ENCODE results near the gene GNAL.

Gene GNAL

DNA sequence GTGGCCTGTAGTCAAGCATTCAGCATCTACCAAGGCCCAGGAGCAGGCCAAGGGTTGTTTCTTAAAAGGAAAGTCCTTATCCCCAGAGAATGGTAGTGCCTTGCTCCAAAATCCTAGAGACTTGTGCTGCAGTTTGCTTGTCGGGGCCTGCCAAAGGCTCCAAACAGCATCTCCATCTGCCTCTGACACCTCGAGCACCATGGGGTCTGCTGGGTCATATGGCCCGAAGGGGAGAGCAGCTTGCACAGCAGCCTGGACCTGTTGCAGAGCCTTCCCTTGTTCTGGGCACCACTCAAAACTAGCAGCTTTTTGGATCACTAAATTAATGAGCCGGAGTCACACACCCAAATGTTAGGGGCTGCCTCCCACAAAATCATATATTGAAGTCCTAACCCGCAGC is 35.7 kb downstream of the GNAL start:
- no peak for DNase-seq (ENCODE audit: low read depth in 2 of 2)

GRCh38 chr18:11726556-11726955 is 37.5 kb downstream of the GNAL start:
- DNase-seq (ENCODE audit: low read depth in 2 of 2), result no peak

DNA sequence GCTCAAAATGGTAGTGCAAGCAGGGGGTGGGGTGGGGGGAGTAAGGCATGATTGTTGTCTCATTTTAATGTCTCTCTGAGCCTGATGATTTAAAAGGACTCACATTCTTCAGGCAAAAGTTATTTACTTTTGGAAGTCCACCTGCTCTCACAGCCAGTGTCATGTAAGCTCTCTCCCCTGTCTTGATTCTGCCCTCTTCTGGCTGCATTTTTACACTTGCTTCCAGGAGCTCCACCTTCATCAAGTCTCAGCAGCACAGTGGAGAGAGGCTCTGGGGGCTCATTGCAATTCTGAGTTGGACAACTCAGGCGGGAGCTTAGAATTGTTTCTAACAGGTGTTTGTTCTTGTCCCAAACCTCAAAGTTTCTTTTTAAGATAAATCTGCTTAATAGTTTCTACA is 39.2 kb downstream of the GNAL start:
- DNase-seq (ENCODE audit: low read depth in 2 of 2), result no peak

DNA sequence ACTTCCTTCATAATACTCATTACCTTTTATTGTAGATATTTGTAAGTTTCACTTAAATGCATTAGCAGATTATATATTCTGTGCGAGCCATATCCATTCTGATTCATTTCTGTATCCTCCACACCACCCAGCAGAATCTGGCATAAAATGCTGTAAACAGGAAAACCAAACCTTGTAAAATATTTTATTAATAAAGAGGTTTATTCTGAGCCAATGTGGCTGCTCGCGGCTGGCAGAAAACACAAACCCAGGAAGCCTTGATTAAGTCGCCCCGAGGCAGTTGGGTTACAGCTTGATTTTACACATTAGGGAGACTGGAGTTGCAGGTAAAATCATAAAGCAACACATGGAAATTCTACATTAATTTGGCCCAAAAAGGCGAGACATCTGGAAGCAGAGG is 40.5 kb downstream of the GNAL start:
- DNase-seq (ENCODE audit: low read depth in 2 of 2), result no peak

GRCh38 chr18:11733031-11733430 is 44.0 kb downstream of the GNAL start:
- DNase-seq (ENCODE audit: low read depth in 2 of 2), result peak; percentile 35 to 36

DNA sequence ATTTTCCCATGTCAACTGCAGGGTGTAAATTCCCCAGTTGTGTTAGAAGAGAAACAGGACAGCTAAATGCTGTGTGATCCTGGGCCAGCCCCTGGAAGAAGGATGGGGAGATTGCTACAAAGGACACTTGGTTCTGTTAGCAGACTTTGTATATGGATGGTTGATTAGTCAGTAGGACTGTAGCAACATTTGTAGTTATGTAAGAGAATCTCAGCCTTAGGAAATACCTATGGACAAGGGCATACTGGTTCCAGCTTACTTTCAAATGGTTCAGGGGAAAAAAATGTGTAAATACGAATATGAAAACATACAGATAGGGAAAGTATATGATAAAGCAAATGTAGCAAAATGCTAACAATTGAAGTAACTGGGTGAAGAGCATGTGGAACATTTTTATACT is 47.6 kb downstream of the GNAL start:
- no peak for DNase-seq (ENCODE audit: low read depth in 2 of 2)

DNA sequence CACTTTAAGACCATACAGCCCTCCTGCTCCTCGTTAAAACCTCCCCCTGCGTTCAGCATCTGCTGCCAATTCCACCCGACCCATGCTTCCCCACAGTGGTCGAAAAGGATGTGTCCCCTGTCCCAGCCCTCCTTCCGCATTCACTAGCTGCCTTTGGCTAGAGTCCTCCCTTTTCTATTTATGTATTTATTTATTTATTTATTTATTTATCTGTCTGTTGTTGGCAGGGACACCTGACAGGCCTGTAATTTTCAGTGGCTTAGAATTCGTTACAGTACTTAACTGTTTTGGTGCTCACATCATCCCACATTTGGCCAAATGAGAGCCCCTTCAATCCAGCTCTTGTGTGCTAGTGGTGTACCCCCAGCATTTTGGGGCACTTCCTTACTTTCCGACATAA is 50.8 kb downstream of the GNAL start:
- DNase-seq (ENCODE audit: low read depth in 2 of 2), result no peak

DNA sequence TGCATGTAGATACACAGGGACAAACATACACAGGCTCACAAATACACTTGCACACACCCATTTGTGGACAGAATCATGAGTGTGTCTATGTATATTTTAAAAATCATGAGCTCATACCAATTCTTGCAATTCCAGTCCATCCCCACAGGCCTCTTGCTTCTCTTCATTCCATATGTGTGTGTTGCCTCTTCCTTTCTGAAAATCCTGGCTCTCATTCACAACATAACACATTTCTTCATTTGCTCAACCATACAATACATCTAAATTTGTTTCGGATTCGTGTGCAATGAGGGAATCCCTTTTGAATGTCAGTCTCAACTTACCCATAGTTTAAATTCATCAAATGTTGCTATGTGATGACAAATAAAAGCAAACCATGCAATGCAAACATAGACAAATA is 51.4 kb downstream of the GNAL start:
- DNase-seq (ENCODE audit: low read depth in 2 of 2), result no peak

DNA sequence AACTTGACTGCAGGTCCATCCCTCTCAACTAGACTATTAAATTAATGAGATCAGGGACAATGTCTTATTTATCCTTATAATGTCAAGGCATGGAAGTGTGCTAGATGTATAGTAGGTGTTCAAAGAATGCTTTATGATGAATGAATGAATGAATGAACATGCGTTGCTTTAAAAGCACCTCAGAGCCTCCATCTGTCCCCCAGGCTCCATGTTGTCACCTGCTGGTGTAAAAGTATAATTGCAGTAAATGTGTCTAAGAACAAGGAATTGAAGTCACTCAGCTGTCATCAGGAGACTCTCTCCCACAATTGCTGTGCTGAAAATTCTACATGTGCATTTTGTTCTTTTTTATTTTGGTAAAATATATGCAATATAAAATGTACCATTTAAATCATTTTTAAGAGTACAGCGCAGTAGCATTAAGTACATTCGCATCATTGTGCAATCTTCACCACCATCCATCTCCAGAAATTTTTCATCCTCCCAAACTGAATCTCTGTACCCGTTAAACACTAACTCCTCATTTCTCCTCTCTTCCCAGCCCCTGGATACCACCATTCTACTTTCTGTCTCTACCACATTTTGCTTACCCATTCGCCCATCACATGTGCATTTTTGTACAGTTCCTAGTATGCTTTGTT is 52.6 kb downstream of the GNAL start:
- no peak for DNase-seq (ENCODE audit: low read depth in 2 of 2)

GRCh38 chr18:11745521-11745920 is 56.5 kb downstream of the GNAL start:
- DNase-seq (ENCODE audit: low read depth in 2 of 2), result no peak

GRCh38 chr18:11747286-11747685 is 58.2 kb downstream of the GNAL start:
- DNase-seq (ENCODE audit: low read depth in 2 of 2), result no peak

DNA sequence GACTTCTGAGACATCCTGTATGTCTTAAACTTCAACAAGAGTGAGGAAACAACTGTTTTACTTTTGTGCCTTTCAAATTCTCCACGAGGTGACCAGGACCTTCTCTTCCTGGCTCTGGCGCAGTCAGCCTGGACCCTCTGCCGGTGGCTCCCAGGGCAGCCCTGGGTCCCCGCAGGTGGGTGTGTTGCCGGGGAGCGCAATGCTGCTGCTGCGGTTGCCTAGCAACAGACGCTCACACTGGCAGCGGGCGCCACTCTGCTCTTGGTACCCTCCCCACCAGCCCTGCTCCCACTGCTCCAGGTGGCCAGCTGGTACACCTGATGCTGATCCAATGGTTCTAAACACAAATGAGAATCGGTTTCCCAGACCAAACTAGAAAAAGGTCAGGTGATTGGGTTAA is 58.7 kb downstream of the GNAL start:
- no peak for DNase-seq (ENCODE audit: low read depth in 2 of 2)

DNA sequence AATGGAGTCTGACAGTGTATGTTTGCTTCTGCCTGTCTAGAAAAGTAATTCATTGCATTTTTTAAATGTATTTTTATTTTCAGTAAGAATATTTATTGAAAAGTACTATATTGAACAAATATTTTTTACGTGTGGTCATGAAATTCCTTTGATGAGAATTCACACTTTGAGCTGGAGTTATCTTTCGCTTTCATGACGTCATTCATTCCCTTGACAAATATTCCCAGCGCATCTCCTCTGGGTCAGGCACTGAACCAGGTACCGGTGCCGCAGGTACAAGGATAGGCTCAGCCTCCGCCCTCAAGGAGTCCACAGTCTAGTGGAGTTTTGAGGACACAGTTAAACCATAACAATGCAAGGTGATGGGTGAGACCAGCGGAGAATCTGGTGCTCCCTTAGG is 60.2 kb downstream of the GNAL start:
- no peak for DNase-seq (ENCODE audit: low read depth in 2 of 2)

DNA sequence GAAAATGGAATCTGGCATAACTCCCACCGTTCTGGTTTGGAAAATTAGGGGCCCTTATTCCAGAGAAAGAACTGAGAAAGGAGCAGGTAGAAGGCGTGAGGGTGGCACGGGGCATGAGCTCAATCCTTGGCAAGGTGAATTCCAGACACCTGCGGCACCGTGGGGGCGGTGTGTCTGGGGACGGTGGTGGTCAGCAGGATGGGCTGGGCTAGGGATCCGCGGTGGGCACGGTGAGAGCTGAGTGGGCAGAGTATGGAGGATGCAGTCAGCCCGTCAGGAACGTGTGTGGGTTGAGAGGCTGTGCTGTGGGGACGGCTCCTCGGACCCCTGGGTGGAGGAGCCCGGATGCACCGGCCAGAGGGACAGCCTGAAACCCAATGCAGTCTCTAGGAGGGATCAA is 61.1 kb downstream of the GNAL start:
- DNase-seq (ENCODE audit: low read depth in 2 of 2), result no peak

DNA sequence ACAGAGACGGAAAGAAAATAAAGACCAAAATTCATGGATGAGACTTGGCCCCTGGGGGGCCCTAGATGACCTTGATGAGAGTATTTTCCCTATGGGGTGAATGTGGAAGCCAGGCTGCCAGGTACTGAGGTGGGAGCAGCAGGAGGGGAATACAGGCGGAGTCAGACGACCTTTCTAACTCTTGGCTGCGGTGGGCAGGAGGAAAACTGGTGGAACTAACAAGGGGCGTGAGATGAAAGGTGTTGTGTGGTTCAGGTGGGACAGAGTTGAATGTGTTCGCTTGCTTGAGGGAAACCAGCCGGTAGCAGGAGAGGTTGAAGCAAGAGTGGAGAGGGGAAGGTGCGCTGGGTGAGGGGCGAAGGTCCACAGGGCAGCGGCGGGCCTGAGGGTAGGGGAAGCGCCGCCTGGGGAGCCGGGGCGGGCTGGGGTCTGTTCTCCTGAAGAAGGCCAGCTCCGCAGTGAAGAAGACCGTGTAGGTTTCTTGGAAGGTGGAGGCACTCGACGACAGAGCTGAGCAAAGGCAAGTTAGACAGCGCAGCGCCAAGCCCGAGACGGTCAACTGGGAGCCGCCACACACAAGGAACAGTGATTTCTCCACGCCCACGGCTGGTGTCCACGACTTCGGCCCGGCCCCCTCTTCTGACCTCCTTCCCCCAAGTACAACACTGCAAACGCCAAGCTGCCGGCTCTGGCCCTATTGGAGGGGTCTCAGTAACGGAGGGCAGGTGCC is 61.7 kb downstream of the GNAL start:
- no peak for DNase-seq (ENCODE audit: low read depth in 2 of 2)

GRCh38 chr18:11751341-11752115 is 62.5 kb downstream of the GNAL start:
- no peak for DNase-seq (ENCODE audit: low read depth in 2 of 2)

- no peak for DNase-seq (ENCODE audit: low read depth in 2 of 2)
These were observed 63.2 kb downstream of the GNAL start for GRCh38 chr18:11752116-11752911.

DNA sequence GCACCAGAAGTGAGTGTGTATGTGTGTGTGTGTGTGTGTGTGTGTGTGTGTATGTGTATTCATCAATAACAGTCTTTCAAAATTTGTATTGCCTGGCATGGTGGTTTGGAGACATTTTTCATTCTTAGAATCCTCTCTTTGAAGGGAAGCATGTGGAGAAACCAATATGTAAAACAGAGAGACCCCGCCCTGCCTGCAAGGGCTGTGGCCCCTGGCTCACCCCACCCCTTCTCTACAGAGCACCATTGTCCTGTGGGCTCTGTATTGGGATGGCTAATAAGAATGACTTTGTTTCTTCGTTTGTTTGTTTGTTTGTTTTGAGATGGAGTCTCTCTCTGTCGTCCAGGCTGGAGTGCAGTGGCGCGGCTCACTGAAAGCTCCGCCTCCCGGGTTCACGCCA is 65.9 kb downstream of the GNAL start:
- no peak for DNase-seq (ENCODE audit: low read depth in 2 of 2)

- DNase-seq (ENCODE audit: low read depth in 2 of 2), result no peak
These were observed 68.1 kb downstream of the GNAL start for GRCh38 chr18:11757084-11757590.

DNA sequence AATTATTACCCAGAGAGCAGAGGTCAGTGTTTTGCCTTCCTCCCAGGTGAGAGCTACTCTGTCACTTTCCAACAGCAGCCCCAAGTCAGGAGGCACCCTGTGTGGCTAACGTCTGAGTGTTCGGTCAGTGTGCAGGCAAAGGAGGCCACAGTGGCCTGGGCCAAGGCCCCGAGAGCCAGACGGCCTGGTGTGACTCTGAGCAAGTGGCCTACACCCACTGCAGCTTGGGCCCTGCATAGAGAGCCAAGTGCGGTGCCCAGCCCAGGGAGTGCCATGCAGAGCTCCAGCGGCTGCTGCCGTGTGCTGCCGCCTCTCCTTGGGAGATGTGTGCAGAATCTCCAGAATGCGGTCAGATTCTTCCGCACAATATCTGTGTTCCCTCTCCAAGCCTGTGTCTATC is 70.4 kb downstream of the GNAL start:
- no peak for DNase-seq (ENCODE audit: low read depth in 2 of 2)

- DNase-seq (ENCODE audit: low read depth in 2 of 2), result no peak
These were observed 71.6 kb downstream of the GNAL start for GRCh38 chr18:11760498-11761167.

Measured in stimulated activated CD8-positive, alpha-beta memory T cell treated with anti-CD3 and anti-CD28 coated beads, Interleukin-2, amount 100 ng/mL, for 1 hour (primary cell).